ENCODE measurements around the gene ROR1. TPM values are rescaled to one million over a fixed set of nuclear protein-coding genes. Genes with fewer than 3 reads are reported as not detected.

Gene ROR1
- total RNA-seq, 1 experiment from 2014 or later, result 2.7 TPM

- TF ChIP-seq ELF1 (IDR thresholded peaks at IDR 0.05; ENCODE audit: borderline replicate concordance, low read depth) (no peak), CBX3 (IDR thresholded peaks at IDR 0.05; ENCODE audit: low read depth) (no peak), MAX (IDR thresholded peaks at IDR 0.05) (no peak), EZH2 (IDR thresholded peaks at IDR 0.05) (no peak), ZNF274 (IDR thresholded peaks at IDR 0.05; ENCODE audit: low read depth, low read length) (no peak), EZH2phosphoT487 (IDR thresholded peaks at IDR 0.05; ENCODE audit: borderline replicate concordance) (no peak), POLR2A (IDR thresholded peaks at IDR 0.05; ENCODE audit: borderline replicate concordance, extremely low read depth, insufficient read depth, insufficient read length) (no peak)
Measured at GRCh38 chr1:64194168-64195080, 420.6 kb downstream of the ROR1 start (continued).

GRCh38 chr1:64195081-64195395 lies 421.2 kb downstream of the ROR1 start:
- no peak overlapping the region for H3K4me3 ChIP-seq (replicated peaks in 1 of 2; ENCODE audit: low read depth in 1 of 2, low read length in 2 of 2)
- TF ChIP-seq POLR2A (IDR thresholded peaks at IDR 0.05; ENCODE audit: borderline replicate concordance, extremely low read depth, insufficient read depth, insufficient read length) (no peak), ELF1 (IDR thresholded peaks at IDR 0.05; ENCODE audit: borderline replicate concordance, low read depth) (no peak), EZH2phosphoT487 (IDR thresholded peaks at IDR 0.05; ENCODE audit: borderline replicate concordance) (no peak), ATF3 (IDR thresholded peaks at IDR 0.05) (no peak), SP1 (IDR thresholded peaks at IDR 0.05; ENCODE audit: low read depth) (no peak), EGR1 (IDR thresholded peaks at IDR 0.05; ENCODE audit: low read depth) (no peak), CTCF (IDR thresholded peaks at IDR 0.05 in 2 of 3, conservative IDR thresholded peaks at IDR 0.05 in 1 of 3; ENCODE audit: borderline replicate concordance in 1 of 3, insufficient read depth in 1 of 3, low read depth in 2 of 3, low read length in 2 of 3) (no peak), SIN3A (IDR thresholded peaks at IDR 0.05; ENCODE audit: low read depth) (no peak), JUND (IDR thresholded peaks at IDR 0.05) (no peak), POLR2AphosphoS5 (IDR thresholded peaks at IDR 0.05; ENCODE audit: low read depth, low read length) (no peak), YY1 (IDR thresholded peaks at IDR 0.05; ENCODE audit: extremely low read depth, insufficient replicate concordance, low read depth, low read length) (no peak), REST (IDR thresholded peaks at IDR 0.05; ENCODE audit: low read depth) (no peak)
- H3K27ac ChIP-seq (ENCODE audit: low read depth, low read length), result no peak overlapping the region
- no peak for ATAC-seq
- H4K20me1 ChIP-seq (ENCODE audit: insufficient read depth), result no peaks in the 10 kb centered on the region
- H3K9ac ChIP-seq (ENCODE audit: low read length), result no peak overlapping the region
- no peaks in the 10 kb centered on the region for H3K9me2 ChIP-seq (ENCODE audit: insufficient read depth)
- intact Hi-C loops (cut with micrococcal nuclease), result no loop called here
- BruUV-seq (replicated peaks), result no TSS peak
- DNase-seq (ENCODE audit: low read depth, low spot score), result no peak
- POLR2A ChIA-PET, result no interaction called here
- no peak overlapping the region for H2AFZ ChIP-seq (ENCODE audit: low read depth, low read length, poor library complexity, severe bottlenecking)
- H3K4me1 ChIP-seq (ENCODE audit: control insufficient read depth in 1 of 2, insufficient read depth in 2 of 2, low read length in 2 of 2), result no peaks in the 10 kb centered on the region
- H3K9me3 ChIP-seq (ENCODE audit: control insufficient read depth in 1 of 2, insufficient read depth in 1 of 2, low read depth in 1 of 2, low read length in 2 of 2), result no peaks in the 10 kb centered on the region
- H3K27me3 ChIP-seq (ENCODE audit: insufficient read depth, low read length), result no peaks in the 10 kb centered on the region
- H3K36me3 ChIP-seq (ENCODE audit: control insufficient read depth in 1 of 2, insufficient read depth in 2 of 2, low read length in 2 of 2), result no peaks in the 10 kb centered on the region
- H3K79me2 ChIP-seq (ENCODE audit: insufficient read depth, low read length), result no peaks in the 10 kb centered on the region
- CTCF ChIA-PET, result no interaction called here
- H3K4me2 ChIP-seq (ENCODE audit: low read length), result no peak overlapping the region
- RAD21 ChIA-PET (ENCODE audit: low non-redundant PET in 1 of 2, low total read pairs in 2 of 2, uncharacterized antibody in 2 of 2, unreplicated experiment in 2 of 2), result no interaction called here

Data from HCT116 (cell line).